GM18508 (cell line): ENCODE data around the gene HRH3.

Experiments used
- ATAC-seq: cut with Tn5 transposase; IDR thresholded peaks from one replicate; pipeline ENCODE4 v1.9.1; 2021; ENCODE audit warnings: moderate number of reproducible peaks; ENCODE audit not compliant: insufficient read depth, unreplicated experiment

HRH3 gene

GRCh38 chr20:62219992-62220665, at the start of gene HRH3:
Gene HRH3, minus strand, starts transcription at chr20:62220278. Its CDS starts 308 bp downstream, at chr20:62219970.
- no peak for ATAC-seq

GRCh38 chr20:62269871-62270270, 49.8 kb upstream of the HRH3 start:
- no peak for ATAC-seq

GRCh38 chr20:62269378-62269777, 49.3 kb upstream of the HRH3 start:
- no peak for ATAC-seq

GRCh38 chr20:62268228-62268900, 48.3 kb upstream of the HRH3 start:
- no peak for ATAC-seq

GRCh38 chr20:62267543-62267942, 47.5 kb upstream of the HRH3 start:
- no peak for ATAC-seq

- no peak for ATAC-seq
Observed at GRCh38 chr20:62266851-62267250, 46.8 kb upstream of the HRH3 start.

- no peak for ATAC-seq
Observed at GRCh38 chr20:62266340-62266739, 46.3 kb upstream of the HRH3 start.

GRCh38 chr20:62265365-62265764, 45.3 kb upstream of the HRH3 start:
- ATAC-seq, result no peak

- no peak for ATAC-seq
Observed at GRCh38 chr20:62263396-62263795, 43.3 kb upstream of the HRH3 start.

GRCh38 chr20:62262064-62262463, 42.0 kb upstream of the HRH3 start:
- ATAC-seq, result no peak

GRCh38 chr20:62259294-62259565, 39.2 kb upstream of the HRH3 start:
- ATAC-seq, result no peak

- no peak for ATAC-seq
Observed at GRCh38 chr20:62258499-62259293, 38.6 kb upstream of the HRH3 start.

GRCh38 chr20:62255976-62256375, 35.9 kb upstream of the HRH3 start:
- ATAC-seq, result no peak

- ATAC-seq, result no peak
Observed at GRCh38 chr20:62254021-62254724, 34.1 kb upstream of the HRH3 start.

- ATAC-seq, result no peak
Observed at GRCh38 chr20:62253398-62253797, 33.3 kb upstream of the HRH3 start.

- ATAC-seq, result no peak
Observed at GRCh38 chr20:62252342-62252966, 32.4 kb upstream of the HRH3 start.

GRCh38 chr20:62248890-62249560, 28.9 kb upstream of the HRH3 start:
- ATAC-seq, result no peak

- no peak for ATAC-seq
Observed at GRCh38 chr20:62246872-62247652, 27.0 kb upstream of the HRH3 start.

GRCh38 chr20:62246431-62246830, 26.4 kb upstream of the HRH3 start:
- ATAC-seq, result no peak
